GM18951 (cell line): ENCODE results near the gene GRID1.

Source experiments
- POLR2A ChIP-seq: IDR thresholded peaks from 4 replicates; pipeline ENCODE4 v1.6.1; 2011; ENCODE audit warnings: mild to moderate bottlenecking; ENCODE audit not compliant: insufficient read length, insufficient read depth; ENCODE audit errors: extremely low read depth
- in situ Hi-C: fragments of 300-500 bp; cut with MboI; formaldehyde crosslinking; loops from one replicate; pipeline ENCODE4 v1.12.0; 2022; ENCODE audit warnings: low sequenced_read_pairs, mixed read lengths, inconsistent platforms; ENCODE audit not compliant: unreplicated experiment

Gene GRID1

GRCh38 chr10:86265236-86265894 is 101.2 kb downstream of the GRID1 start:
- in situ Hi-C loops: no loop called here
- TF ChIP-seq POLR2A: no peak

DNA sequence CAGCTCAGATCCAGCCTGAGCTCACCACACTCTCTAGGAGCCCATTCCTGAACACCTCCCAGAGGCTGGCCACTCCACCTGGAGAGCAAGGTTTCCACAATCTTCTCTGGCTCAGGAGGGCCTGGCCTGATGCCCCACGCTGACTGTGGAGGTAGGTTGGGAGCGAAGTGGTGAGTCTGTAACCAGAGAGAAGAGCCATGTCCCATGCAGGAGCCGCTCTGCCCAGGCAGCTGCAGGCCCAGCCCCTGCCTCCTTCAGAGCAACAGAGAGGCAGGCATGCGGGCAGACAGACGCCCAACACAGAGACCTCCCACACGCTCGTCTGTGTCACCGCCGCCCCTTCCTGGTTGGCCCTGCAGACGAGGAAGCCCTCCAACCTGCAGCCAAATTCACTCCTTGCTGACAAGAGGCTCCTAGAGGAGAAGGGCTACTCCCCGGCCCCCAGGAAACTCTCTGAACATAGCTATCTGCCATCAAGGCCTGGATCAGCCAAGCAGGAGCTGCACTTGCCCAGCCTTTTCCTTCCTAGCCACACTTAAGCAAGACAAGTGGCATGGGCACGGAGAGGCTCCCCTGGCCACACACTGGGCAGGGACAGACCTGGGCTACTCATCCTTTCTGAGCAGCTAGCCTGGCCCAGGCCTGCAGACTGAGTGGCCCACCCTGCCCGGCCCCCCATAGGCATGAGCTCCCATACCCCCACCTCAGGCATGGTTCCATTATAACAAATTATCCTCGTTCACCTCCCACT is 101.9 kb downstream of the GRID1 start:
- no peak for TF ChIP-seq POLR2A

DNA sequence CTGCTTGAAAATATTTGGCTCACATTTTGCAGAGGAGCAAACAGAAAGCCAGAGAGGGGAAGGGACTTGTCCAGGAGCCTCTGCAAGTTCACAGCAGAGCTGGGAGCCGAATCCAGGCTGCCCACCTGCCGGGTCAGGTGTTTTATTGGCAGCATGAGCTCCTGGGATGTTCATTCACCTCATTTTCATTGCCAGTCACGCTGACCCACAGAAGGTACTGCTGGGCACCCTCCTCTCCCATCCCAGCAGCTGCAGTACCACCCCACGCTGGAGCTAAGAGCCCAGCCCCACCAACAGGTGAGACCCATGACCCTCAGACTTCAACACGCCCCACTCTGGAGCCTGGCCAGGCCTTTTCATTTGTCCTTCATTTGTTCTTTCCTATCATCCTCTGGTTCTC is 102.7 kb downstream of the GRID1 start:
- in situ Hi-C loops: no loop called here
- TF ChIP-seq POLR2A: no peak

More for the DNA sequence above, 101.9 kb downstream of the GRID1 start:
- in situ Hi-C loops: no loop called here

DNA sequence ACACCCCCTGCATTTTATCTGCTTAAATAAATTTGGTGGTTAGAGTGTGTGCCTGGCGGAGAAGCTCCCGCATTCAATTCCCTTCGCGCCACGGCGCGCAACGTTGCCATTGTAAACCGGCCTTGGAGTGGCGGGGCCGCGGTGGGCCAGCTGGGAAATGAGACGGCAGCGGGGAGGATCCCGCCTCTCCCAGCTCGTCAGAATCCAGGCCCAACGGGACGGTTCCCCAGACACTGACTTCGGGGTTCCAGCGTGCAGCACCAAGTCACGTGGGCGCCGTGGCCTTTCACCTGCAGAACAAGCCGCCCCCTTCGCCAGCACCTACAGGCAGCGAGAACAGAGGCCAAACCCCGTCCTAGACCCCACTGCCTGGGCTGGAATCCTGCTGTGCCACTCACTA is 103.4 kb downstream of the GRID1 start:
- in situ Hi-C loops: no loop called here
- no peak for TF ChIP-seq POLR2A

GRCh38 chr10:86262688-86263181 is 103.9 kb downstream of the GRID1 start:
- TF ChIP-seq POLR2A: no peak
- in situ Hi-C loops: no loop called here

DNA sequence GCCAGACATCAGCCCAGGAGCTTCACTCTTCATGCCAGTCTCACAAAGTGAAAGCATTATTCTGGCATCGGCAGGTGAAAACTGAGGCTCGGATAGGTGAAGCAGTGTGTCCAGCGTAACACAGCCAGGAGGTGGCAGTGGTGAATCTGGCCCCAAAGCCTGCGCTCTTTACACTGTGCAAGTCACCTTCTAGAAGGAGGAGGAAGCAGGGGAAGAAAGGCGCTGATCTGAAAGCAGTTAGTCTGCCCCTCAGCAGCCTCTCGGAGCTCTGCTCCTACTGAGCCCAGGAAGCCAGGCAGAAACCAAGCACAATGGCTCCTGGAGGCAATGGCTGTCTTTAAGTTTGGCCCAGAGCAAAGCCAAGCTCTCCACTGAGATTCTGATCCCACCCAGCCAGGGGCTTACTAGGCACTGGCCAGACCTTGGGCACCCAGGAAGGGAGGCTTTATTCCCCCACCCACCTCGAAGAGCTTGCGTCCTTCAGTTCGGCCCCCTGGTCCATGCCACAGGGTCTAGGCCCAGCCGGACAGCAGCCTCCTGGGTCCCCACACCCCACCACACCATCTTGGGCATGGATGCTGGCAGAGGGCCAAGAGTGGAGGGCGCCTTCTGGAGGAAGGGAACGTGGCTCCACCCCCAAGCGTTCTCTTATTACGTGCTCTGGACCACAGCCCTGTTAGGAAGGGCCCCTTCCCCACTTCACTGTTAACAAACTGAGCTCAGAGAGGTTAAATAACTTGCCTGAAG is 104.5 kb downstream of the GRID1 start:
- in situ Hi-C loops: no loop called here
- no peak for TF ChIP-seq POLR2A

GRCh38 chr10:86261470-86261869 is 105.1 kb downstream of the GRID1 start:
- no peak for TF ChIP-seq POLR2A
- in situ Hi-C loops: no loop called here

GRCh38 chr10:86260564-86260963 is 106.0 kb downstream of the GRID1 start:
- no peak for TF ChIP-seq POLR2A
- in situ Hi-C loops: no loop called here

GRCh38 chr10:86259901-86260562 is 106.6 kb downstream of the GRID1 start:
- TF ChIP-seq POLR2A: no peak
- in situ Hi-C loops: no loop called here

DNA sequence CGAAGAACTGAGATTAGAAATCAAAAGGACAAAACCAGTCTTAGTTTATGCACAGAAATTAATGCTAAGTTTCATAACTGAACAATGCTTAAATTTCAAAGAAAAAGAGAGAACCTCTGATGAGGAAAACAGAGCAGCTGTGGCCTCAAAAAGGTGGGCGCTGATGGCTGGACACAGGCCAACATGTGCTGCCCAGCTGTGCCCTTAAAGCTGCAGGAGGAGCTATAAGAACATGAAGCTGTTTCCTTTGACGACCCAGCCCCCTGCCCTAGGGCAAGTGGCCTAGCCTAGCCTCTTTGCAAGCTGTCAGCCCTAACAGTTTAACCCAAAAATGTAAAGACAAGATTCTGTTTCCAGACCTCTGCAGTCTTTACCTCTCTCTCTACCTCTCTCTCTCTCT is 107.7 kb downstream of the GRID1 start:
- TF ChIP-seq POLR2A: no peak
- in situ Hi-C loops: no loop called here

GRCh38 chr10:86258499-86258898 is 108.1 kb downstream of the GRID1 start:
- TF ChIP-seq POLR2A: no peak

GRCh38 chr10:86257683-86258082 is 108.9 kb downstream of the GRID1 start:
- TF ChIP-seq POLR2A: no peak
- in situ Hi-C loops: no loop called here

More at GRCh38 chr10:86258499-86258898, 108.1 kb downstream of the GRID1 start:
- in situ Hi-C loops: no loop called here
